ELR (cell line): ENCODE data around the gene PSMD7.

ENCODE experiments used
- DNase-seq: peaks from one replicate; pipeline ENCODE4 v3.0.0-alpha.2; 2015; ENCODE audit warnings: low read depth

Gene PSMD7

GRCh38 chr16:74296432-74297144 is at the start of gene PSMD7:
Gene PSMD7 (plus strand): TSS chr16:74296814. CDS start chr16:74296915, 101 bp downstream.
- DNase-seq, result peak; percentile 96

DNA sequence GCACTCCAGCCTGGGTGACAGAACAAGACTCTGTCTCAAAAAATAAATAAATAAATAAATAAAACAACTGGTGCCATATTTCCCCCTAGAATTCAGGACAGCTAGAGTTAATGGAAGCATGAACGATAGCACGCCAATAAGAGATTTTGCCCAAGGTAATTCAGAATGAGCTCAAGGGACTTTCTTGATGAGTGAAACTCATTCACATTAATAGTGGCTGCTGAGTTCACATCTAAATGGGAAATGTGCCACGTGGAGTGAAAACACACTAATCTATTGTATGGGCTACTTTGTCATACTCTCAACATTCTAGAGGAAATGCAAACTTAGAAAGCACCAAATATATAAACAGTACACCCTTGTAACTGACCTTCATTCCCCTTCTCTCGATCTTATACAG is 47.4 kb upstream of the PSMD7 start:
- DNase-seq, result no peak

GRCh38 chr16:74249846-74250245 is 46.8 kb upstream of the PSMD7 start:
- DNase-seq, result no peak

DNA sequence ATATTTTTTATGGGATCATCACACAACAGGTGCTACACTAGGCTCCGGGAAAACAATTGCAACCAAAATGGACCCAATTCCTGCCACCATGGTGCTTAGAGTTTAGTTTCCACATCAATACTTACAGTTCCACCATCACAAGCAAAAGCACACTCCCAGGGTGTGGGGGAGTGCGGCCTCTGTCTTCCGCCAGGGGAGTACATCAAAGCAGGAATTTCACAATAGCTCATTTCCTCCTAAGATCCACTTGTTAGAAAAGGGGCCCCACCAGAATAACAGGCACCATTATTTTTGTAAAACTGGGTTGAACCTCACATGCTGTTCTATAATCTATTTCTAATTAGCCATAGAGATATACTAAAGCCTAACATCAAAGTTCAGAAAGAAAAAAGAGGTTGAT is 44.3 kb upstream of the PSMD7 start:
- DNase-seq, result no peak

DNA sequence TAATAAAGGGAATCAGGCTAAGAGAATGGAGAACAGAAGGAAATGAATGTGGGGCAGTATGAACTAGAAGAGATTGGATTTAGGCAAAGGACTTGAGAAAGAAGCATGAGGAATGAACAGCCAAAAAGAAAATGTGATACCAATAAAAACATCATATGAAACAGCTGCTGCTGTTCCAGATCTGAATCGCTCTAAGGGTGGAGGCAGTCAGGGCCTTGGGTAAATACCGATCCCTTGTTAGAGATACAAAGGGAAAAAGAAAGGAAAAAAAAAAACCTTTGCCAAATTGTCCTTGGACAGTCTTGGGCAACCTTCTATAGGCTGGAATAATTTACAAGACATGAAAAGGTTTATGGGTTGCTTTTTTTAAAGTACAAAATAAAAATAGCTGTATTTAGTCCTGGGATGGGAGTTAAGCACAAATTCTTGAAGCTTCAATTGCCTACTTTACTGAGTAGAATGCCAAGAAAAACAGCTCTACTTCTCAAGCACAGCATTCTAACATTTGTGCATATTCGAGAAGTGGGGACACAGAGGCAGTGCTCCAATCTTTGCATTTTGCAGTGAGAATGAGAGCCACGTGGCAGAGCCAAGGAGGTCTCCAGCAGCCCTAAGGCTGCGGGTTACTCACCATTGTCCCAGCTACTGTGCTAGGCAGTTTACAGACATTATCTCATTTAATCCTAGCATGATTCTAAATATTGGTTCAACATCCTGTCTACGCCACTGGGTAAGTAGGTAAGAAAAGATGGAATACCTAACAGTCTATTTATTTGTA is 43.3 kb upstream of the PSMD7 start:
- no peak for DNase-seq

GRCh38 chr16:74257061-74257460 is 39.6 kb upstream of the PSMD7 start:
- no peak for DNase-seq

GRCh38 chr16:74261068-74261467 is 35.5 kb upstream of the PSMD7 start:
- DNase-seq, result no peak

- DNase-seq, result no peak
Observed at GRCh38 chr16:74264811-74265210, 31.8 kb upstream of the PSMD7 start.

- no peak for DNase-seq
Observed at GRCh38 chr16:74268372-74268782, 28.2 kb upstream of the PSMD7 start.

GRCh38 chr16:74271872-74272271 is 24.7 kb upstream of the PSMD7 start:
- peak; percentile 13 for DNase-seq

DNA sequence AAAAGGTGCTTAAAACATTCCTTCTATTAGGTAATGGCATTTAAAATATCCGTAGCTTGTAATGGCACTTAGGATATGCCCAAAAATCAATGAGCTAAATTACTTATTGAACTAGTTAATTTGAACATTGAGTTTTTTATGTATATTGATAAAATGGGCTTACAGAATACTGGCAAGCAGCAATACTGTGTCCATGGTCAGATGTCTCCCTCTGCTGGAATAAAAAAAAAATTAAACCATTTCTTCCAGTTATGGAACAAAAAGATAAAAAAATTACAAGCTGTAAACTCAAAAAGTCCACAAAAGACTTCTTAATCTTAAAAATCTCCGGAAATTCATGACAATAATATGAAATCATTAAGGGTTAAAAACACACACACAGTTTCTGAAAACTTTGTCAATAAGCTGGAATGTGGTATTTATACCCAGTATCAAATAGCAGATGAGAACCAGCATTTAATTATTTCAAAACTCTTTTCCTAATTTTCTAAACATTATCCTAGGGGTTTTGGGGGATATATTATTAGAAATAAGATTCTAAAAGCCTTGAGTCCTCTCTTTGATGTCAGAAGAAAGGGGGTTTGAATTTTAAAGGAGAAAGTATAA is 21.5 kb upstream of the PSMD7 start:
- peak; percentile 56 for DNase-seq

DNA sequence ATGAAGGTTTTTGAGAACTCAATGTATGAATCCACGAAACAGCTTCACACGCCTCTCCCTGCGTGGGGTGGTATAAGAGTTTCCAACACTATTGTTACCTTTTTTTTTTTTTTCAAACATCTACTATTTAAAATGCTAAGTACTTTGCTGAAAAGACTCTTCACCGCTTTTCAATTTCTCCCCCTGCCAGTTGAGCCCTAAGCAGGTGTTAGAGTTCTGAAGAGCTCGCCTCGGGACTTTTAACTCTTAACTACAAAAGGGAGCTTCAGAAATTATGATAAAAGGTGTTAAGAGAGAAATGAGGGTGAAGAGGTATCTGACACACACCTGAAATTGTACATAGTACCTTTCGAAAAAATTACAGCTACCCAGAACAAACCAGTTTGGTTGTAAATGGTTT is 20.9 kb upstream of the PSMD7 start:
- DNase-seq, result no peak

- DNase-seq, result no peak
Observed at GRCh38 chr16:74277974-74278373, 18.6 kb upstream of the PSMD7 start.

GRCh38 chr16:74279266-74279665 is 17.3 kb upstream of the PSMD7 start:
- no peak for DNase-seq

GRCh38 chr16:74279805-74280204 is 16.8 kb upstream of the PSMD7 start:
- DNase-seq, result no peak

DNA sequence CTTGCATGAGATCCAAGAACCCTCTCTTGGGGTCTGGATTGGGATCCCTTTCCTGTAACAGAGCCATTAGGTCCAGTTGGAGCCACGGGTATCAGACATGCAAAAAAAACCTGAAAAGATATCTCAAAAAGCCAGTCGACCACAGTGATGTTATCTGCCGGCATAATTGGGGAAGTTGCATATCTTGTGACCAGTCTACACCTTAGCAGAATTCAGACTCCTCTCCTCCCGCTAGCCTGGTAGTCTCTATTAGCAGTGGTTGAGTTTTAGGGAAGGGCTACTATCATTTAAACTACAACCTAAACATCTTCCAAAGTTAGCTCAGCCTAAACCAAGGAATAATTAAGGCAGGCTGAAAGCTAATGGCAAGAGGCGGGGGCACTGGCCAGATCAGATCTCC is 16.2 kb upstream of the PSMD7 start:
- no peak for DNase-seq

GRCh38 chr16:74281300-74281699 is 15.3 kb upstream of the PSMD7 start:
- DNase-seq, result no peak

GRCh38 chr16:74283716-74284115 is 12.9 kb upstream of the PSMD7 start:
- no peak for DNase-seq

- DNase-seq, result no peak
Observed at GRCh38 chr16:74288065-74288464, 8.5 kb upstream of the PSMD7 start.

DNA sequence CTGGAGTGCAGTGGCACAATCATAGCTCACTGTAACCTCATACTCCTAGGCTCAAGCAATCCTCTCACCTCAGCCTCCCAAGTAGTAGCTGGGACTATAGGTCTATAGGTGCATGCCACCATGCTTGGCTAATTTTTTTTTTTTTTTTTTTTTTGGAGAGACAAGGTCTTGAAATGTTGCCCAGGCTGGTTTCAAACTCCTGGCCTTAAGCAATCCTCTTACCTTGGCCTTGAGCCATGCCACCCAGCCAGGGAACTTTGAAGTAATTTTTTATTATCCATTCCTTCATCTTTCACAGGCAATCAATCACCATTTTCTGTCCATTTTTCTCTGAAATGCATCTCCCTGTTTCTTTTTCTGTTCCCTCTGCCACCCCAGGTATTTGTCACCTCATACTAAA is 6.3 kb upstream of the PSMD7 start:
- DNase-seq, result no peak

GRCh38 chr16:74291176-74291575 is 5.4 kb upstream of the PSMD7 start:
- DNase-seq, result no peak

DNA sequence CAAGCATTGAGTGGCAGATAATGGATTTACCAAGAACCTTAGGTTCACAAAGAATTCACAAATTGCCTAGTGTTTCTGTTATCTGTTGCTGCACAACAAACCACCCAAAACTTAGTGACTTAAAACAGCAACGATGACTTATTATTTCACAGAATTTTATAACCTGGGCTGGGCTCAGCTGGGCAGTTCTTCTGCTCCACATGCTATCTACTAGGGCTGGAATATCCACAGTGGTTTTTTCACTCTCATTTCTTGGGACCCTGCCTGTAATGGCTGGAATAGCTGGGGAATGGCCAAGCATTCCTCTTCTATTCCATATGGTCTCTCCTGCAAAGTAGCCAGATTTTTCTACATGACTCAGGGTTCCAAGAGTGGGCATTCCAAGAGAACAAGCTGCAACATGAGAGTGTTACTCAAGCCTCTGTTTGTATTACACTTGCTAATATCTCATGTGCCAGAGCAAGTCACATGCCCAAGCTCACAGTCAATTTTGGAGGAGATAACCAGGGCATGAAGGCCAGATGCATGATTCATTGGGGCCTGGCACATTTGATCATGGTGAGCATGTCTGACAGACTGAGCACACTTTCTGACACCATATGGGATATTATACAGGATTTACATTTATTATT is 4.9 kb upstream of the PSMD7 start:
- peak; percentile 47 for DNase-seq

- DNase-seq, result no peak
Observed at GRCh38 chr16:74296104-74296431, 546 bp upstream of the PSMD7 start.
